Osteocyte (in vitro differentiated cells): Measurements from ENCODE around the gene AATF. TPM values are rescaled to one million over a fixed set of nuclear protein-coding genes. Genes with fewer than 3 reads are reported as not detected.

Experiments used
- DNase-seq: peaks from one replicate; pipeline ENCODE4 v3.0.0; 2021; ENCODE audit warnings: mixed read lengths; ENCODE audit not compliant: unreplicated experiment; ENCODE audit errors: extremely low spot score
- H3K27ac Mint-ChIP-seq: one replicate; pipeline ENCODE4 v1.8.0; 2021; ENCODE audit warnings: mild to moderate bottlenecking, mixed read lengths; ENCODE audit not compliant: unreplicated experiment
- H3K27me3 Mint-ChIP-seq: one replicate; pipeline ENCODE4 v1.8.0; 2021; ENCODE audit warnings: mixed read lengths; ENCODE audit not compliant: unreplicated experiment
- H3K36me3 Mint-ChIP-seq: one replicate; pipeline ENCODE4 v1.8.0; 2021; ENCODE audit warnings: mixed read lengths; ENCODE audit not compliant: unreplicated experiment
- H3K4me1 Mint-ChIP-seq: one replicate; pipeline ENCODE4 v1.8.0; 2021; ENCODE audit warnings: mixed read lengths; ENCODE audit not compliant: unreplicated experiment
- H3K4me3 Mint-ChIP-seq: one replicate; pipeline ENCODE4 v1.8.0; 2021; ENCODE audit warnings: mild to moderate bottlenecking, moderate library complexity, mixed read lengths; ENCODE audit not compliant: unreplicated experiment
- H3K9me3 Mint-ChIP-seq: one replicate; pipeline ENCODE4 v1.8.0; 2021; ENCODE audit warnings: mixed read lengths; ENCODE audit not compliant: unreplicated experiment
- total RNA-seq: library from RNA; stranded (reverse); gene quantifications from 2 replicates; pipeline ENCODE4 v1.2.1, GENCODE V29; 2021
- TF ChIP-seq, protein P1 (sequence below): fragments of 200-600 bp; sonication (generic); IDR thresholded peaks from 2 replicates; pipeline ENCODE4 v1.5.0; 2021; ENCODE audit warnings: antibody characterized with exemption, mild to moderate bottlenecking, moderate library complexity

Gene AATF
- total RNA-seq, 1 donor from 2014 or later = 39.6 TPM

DNA sequence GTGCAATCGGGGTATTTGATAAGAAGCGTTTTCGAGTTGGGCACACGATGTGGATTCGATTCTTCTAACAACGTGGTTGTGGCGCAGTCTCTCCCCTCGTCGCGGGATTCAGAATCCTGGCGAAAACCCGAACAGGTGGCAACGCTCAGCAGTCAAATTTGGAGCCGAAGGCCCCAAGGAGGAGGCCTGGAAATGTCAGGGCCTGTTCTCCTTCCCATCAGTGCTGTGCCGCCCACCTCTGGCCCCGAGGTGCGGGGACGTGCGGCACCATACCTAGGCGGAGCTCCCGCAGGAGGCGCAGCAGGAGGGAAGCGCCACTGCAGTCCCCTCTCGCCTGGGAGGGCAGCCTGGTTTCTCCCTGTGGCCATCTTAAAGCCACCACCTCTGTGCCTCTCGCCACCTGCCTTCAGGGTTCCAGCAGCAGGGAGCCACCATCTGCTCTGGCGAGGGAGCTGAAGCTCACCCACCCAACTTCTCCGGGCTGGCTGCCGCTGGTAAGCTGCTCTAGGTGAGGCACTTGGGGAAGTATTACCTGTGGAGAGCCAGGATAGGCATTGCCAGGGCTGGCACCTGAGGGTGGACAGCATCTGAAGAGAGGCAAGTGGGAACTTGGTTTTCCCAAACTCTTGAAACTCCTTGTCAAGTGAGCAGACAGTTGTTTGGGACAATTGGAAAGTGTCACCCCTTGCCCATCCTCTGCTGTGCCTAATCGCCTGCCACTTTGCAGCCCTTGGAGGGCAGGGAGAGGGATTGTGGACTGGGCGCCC is 2.6 kb upstream of the AATF start:
- Mint-ChIP-seq H3K9me3 (no peaks in the 10 kb centered on the region), H3K4me3 (no peak overlapping the region), H3K36me3 (no peaks in the 10 kb centered on the region), H3K27ac (no peak overlapping the region), H3K4me1 (peaks cover 29% of the 10 kb centered on the region), H3K27me3 (peaks cover 57% of the 10 kb centered on the region)
- DNase-seq = no peak
- TF ChIP-seq, protein P1, sequence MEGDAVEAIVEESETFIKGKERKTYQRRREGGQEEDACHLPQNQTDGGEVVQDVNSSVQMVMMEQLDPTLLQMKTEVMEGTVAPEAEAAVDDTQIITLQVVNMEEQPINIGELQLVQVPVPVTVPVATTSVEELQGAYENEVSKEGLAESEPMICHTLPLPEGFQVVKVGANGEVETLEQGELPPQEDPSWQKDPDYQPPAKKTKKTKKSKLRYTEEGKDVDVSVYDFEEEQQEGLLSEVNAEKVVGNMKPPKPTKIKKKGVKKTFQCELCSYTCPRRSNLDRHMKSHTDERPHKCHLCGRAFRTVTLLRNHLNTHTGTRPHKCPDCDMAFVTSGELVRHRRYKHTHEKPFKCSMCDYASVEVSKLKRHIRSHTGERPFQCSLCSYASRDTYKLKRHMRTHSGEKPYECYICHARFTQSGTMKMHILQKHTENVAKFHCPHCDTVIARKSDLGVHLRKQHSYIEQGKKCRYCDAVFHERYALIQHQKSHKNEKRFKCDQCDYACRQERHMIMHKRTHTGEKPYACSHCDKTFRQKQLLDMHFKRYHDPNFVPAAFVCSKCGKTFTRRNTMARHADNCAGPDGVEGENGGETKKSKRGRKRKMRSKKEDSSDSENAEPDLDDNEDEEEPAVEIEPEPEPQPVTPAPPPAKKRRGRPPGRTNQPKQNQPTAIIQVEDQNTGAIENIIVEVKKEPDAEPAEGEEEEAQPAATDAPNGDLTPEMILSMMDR = no peak

DNA sequence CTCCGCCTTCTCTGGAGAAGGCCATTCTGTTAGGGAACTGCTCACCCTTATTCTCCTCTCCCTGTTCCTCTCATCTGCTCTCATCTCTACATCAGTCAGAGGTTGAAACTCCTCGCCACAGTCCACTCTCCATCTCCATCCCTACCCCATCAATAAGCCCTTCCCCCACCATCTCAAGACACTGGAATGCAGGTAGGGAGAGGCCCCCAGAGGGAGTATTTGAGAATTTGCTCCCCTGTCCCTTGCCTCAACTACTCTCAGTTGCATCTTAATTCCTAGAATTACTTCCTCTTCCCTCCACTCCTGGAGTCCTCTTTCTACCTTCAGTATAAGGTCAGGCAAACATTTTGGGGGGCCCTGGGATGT is 2.0 kb upstream of the AATF start:
- H3K4me3 Mint-ChIP-seq = no peak overlapping the region
- TF ChIP-seq, protein P1 = no peak
- no peak for DNase-seq
- H3K27me3 Mint-ChIP-seq = peaks cover 51% of the 10 kb centered on the region
- H3K36me3 Mint-ChIP-seq = peaks cover 4% of the 10 kb centered on the region
- no peaks in the 10 kb centered on the region for H3K9me3 Mint-ChIP-seq
- no peak overlapping the region for H3K27ac Mint-ChIP-seq
- H3K4me1 Mint-ChIP-seq = peaks cover 26% of the 10 kb centered on the region

- peaks cover 49% of the 10 kb centered on the region for H3K27me3 Mint-ChIP-seq
Observed at GRCh38 chr17:36947922-36948716, 635 bp upstream of the AATF start.

GRCh38 chr17:36949461-36949927 is 740 bp downstream of the AATF start:
- TF ChIP-seq, protein P1 = no peak
- DNase-seq = no peak
- peaks cover 37% of the 10 kb centered on the region for H3K27me3 Mint-ChIP-seq
- peak overlapping the region; percentile 95 for H3K4me3 Mint-ChIP-seq
- peak overlapping the region; percentile 94 for H3K27ac Mint-ChIP-seq
- H3K36me3 Mint-ChIP-seq = peaks cover 28% of the 10 kb centered on the region
- no peaks in the 10 kb centered on the region for H3K9me3 Mint-ChIP-seq
- peaks cover 29% of the 10 kb centered on the region for H3K4me1 Mint-ChIP-seq

More at GRCh38 chr17:36947922-36948716, 635 bp upstream of the AATF start:
- Mint-ChIP-seq H3K27ac (peak overlapping the region; percentile 94), H3K4me1 (peaks cover 29% of the 10 kb centered on the region), H3K9me3 (no peaks in the 10 kb centered on the region), H3K36me3 (peaks cover 18% of the 10 kb centered on the region), H3K4me3 (peak overlapping the region; percentile 95)
- DNase-seq = no peak
- TF ChIP-seq, protein P1 = no peak

GRCh38 chr17:36950027-36950426 is 1.3 kb downstream of the AATF start:
- peaks cover 32% of the 10 kb centered on the region for H3K36me3 Mint-ChIP-seq
- H3K9me3 Mint-ChIP-seq = no peaks in the 10 kb centered on the region
- H3K27ac Mint-ChIP-seq = peak overlapping the region; percentile 94
- DNase-seq = no peak
- TF ChIP-seq, protein P1 = no peak
- peaks cover 32% of the 10 kb centered on the region for H3K27me3 Mint-ChIP-seq
- H3K4me3 Mint-ChIP-seq = peak overlapping the region; percentile 95
- H3K4me1 Mint-ChIP-seq = peaks cover 29% of the 10 kb centered on the region
